ENCODE results near the gene TMEM176A. TPM values are rescaled to one million over a fixed set of nuclear protein-coding genes. Genes with fewer than 3 reads are reported as not detected.

Gene TMEM176A
- total RNA-seq, 1 experiment from 2014 or later: not detected

DNA sequence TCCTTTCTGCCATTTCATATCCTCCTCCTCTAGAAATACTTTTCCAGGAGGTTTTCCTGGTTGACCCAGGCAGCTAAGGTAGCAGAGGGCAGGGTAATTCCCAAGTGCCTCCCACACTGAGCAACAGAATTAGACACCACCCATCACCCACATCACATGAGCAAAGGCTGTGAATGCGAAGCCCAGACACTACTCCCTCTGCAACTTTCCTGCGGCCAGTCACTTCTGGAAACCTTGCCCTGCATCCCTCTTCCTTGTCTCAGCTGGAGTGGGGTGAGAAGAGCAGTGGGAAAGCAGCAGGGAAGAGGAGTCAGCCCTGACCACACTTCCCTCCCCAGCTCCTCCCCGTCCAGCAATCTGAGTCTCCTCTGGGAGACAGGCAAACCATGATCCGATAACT lies 15.6 kb upstream of the TMEM176A start:
- no peak overlapping the region for H3K27ac ChIP-seq (ENCODE audit: low read depth, low read length)
- no peak overlapping the region for H3K9ac ChIP-seq (ENCODE audit: low read length)
- H3K27me3 ChIP-seq (ENCODE audit: insufficient read depth, low read length): peaks cover 30% of the 10 kb centered on the region
- H3K4me2 ChIP-seq (ENCODE audit: low read length): no peak overlapping the region
- intact Hi-C loops (cut with micrococcal nuclease): no loop called here
- no peak for DNase-seq (ENCODE audit: low read depth, low spot score)
- no peaks in the 10 kb centered on the region for H3K9me2 ChIP-seq (ENCODE audit: insufficient read depth)
- H3K36me3 ChIP-seq (ENCODE audit: control insufficient read depth in 1 of 2, insufficient read depth in 2 of 2, low read length in 2 of 2): no peaks in the 10 kb centered on the region
- H3K4me3 ChIP-seq (replicated peaks in 1 of 2; ENCODE audit: low read depth in 1 of 2, low read length in 2 of 2): no peak overlapping the region
- H3K4me1 ChIP-seq (ENCODE audit: control insufficient read depth in 1 of 2, insufficient read depth in 2 of 2, low read length in 2 of 2): no peaks in the 10 kb centered on the region; a peak in 1 of 4 replicates
- ChIA-PET POLR2A (no interaction called here), RAD21 (ENCODE audit: low non-redundant PET in 1 of 2, low total read pairs in 2 of 2, uncharacterized antibody in 2 of 2, unreplicated experiment in 2 of 2) (no interaction called here), CTCF (no interaction called here)
- H3K79me2 ChIP-seq (ENCODE audit: insufficient read depth, low read length): no peaks in the 10 kb centered on the region
- no TSS peak for BruUV-seq (replicated peaks)
- no peak overlapping the region for H2AFZ ChIP-seq (ENCODE audit: low read depth, low read length, poor library complexity, severe bottlenecking)
- no peaks in the 10 kb centered on the region for H3K9me3 ChIP-seq (ENCODE audit: control insufficient read depth in 1 of 2, insufficient read depth in 1 of 2, low read depth in 1 of 2, low read length in 2 of 2)
- no peaks in the 10 kb centered on the region for H4K20me1 ChIP-seq (ENCODE audit: insufficient read depth)
- ATAC-seq: no peak
- TF ChIP-seq, protein P1, sequence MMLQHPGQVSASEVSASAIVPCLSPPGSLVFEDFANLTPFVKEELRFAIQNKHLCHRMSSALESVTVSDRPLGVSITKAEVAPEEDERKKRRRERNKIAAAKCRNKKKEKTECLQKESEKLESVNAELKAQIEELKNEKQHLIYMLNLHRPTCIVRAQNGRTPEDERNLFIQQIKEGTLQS (IDR thresholded peaks at IDR 0.05): no peak
- no peak for TF ChIP-seq EZH2phosphoT487 (IDR thresholded peaks at IDR 0.05; ENCODE audit: borderline replicate concordance)
- TF ChIP-seq JUND (IDR thresholded peaks at IDR 0.05): no peak
- TF ChIP-seq, protein P2, sequence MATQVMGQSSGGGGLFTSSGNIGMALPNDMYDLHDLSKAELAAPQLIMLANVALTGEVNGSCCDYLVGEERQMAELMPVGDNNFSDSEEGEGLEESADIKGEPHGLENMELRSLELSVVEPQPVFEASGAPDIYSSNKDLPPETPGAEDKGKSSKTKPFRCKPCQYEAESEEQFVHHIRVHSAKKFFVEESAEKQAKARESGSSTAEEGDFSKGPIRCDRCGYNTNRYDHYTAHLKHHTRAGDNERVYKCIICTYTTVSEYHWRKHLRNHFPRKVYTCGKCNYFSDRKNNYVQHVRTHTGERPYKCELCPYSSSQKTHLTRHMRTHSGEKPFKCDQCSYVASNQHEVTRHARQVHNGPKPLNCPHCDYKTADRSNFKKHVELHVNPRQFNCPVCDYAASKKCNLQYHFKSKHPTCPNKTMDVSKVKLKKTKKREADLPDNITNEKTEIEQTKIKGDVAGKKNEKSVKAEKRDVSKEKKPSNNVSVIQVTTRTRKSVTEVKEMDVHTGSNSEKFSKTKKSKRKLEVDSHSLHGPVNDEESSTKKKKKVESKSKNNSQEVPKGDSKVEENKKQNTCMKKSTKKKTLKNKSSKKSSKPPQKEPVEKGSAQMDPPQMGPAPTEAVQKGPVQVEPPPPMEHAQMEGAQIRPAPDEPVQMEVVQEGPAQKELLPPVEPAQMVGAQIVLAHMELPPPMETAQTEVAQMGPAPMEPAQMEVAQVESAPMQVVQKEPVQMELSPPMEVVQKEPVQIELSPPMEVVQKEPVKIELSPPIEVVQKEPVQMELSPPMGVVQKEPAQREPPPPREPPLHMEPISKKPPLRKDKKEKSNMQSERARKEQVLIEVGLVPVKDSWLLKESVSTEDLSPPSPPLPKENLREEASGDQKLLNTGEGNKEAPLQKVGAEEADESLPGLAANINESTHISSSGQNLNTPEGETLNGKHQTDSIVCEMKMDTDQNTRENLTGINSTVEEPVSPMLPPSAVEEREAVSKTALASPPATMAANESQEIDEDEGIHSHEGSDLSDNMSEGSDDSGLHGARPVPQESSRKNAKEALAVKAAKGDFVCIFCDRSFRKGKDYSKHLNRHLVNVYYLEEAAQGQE (IDR thresholded peaks at IDR 0.05; ENCODE audit: low read depth): no peak
- no peak for TF ChIP-seq FOSL1 (IDR thresholded peaks at IDR 0.05; ENCODE audit: low read depth)
- no peak for TF ChIP-seq ZFX (IDR thresholded peaks at IDR 0.05)
- no peak for TF ChIP-seq CEBPB (IDR thresholded peaks at IDR 0.05; ENCODE audit: low read depth)
- TF ChIP-seq, protein P3, sequence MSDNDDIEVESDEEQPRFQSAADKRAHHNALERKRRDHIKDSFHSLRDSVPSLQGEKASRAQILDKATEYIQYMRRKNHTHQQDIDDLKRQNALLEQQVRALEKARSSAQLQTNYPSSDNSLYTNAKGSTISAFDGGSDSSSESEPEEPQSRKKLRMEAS (IDR thresholded peaks at IDR 0.05): no peak
- no peak for TF ChIP-seq EZH2 (IDR thresholded peaks at IDR 0.05)
- no peak for TF ChIP-seq SRF (IDR thresholded peaks at IDR 0.05; ENCODE audit: low read depth)
- no peak for TF ChIP-seq TCF7L2 (IDR thresholded peaks at IDR 0.05; ENCODE audit: borderline replicate concordance, extremely low read depth, insufficient read depth, insufficient read length)
- no peak for TF ChIP-seq ELF1 (IDR thresholded peaks at IDR 0.05; ENCODE audit: borderline replicate concordance, low read depth)
- no peak for TF ChIP-seq RAD21 (IDR thresholded peaks at IDR 0.05; ENCODE audit: low read depth)
- no peak for TF ChIP-seq YY1 (IDR thresholded peaks at IDR 0.05; ENCODE audit: extremely low read depth, insufficient replicate concordance, low read depth, low read length)
- TF ChIP-seq POLR2AphosphoS5 (IDR thresholded peaks at IDR 0.05; ENCODE audit: low read depth, low read length): no peak
- TF ChIP-seq SP1 (IDR thresholded peaks at IDR 0.05; ENCODE audit: low read depth): no peak
- TF ChIP-seq EGR1 (IDR thresholded peaks at IDR 0.05; ENCODE audit: low read depth): no peak
